GM12878 (cell line): ENCODE results near the gene MAN1B1. TPM values are rescaled to one million over a fixed set of nuclear protein-coding genes. Genes with fewer than 3 reads are reported as not detected.

Experiments used
- ASH2L ChIP-seq: fragments of 300-600, 200-600 bp; sonication (generic); IDR thresholded peaks from 2 replicates; pipeline ENCODE4 v1.6.1; 2017; ENCODE audit warnings: low read depth, mild to moderate bottlenecking, borderline replicate concordance
- BHLHE40 ChIP-seq, 2 experiments: fragments of 450-650 bp in 1 of 2; IDR thresholded peaks; 2 replicates each; pipeline ENCODE4 v1.6.1; 2011 to 2017; ENCODE audit warnings: low read depth in 2 of 2, borderline replicate concordance in 1 of 2, improper control_type of control experiment in 1 of 2, low read length in 1 of 2, mild to moderate bottlenecking in 1 of 2
- CBX3 ChIP-seq: fragments of 200-600 bp; sonication (generic); IDR thresholded peaks from 2 replicates; pipeline ENCODE4 v1.6.1; 2016; ENCODE audit warnings: low read depth, borderline replicate concordance
- E2F8 ChIP-seq: fragments of 450-650 bp; IDR thresholded peaks from 2 replicates; pipeline ENCODE4 v1.6.1; 2018; ENCODE audit warnings: mild to moderate bottlenecking, low read depth, moderate library complexity; ENCODE audit not compliant: partially characterized antibody
- GATAD2B ChIP-seq: fragments of 450-650 bp; conservative IDR thresholded peaks from 2 replicates; pipeline ENCODE4 v1.6.1; 2017; ENCODE audit warnings: low read depth, mild to moderate bottlenecking, moderate library complexity
- HDAC6 ChIP-seq: fragments of 200-600 bp; sonication (generic); IDR thresholded peaks from one replicate; pipeline ENCODE4 v1.8.0; 2017; ENCODE audit warnings: antibody characterized with exemption; ENCODE audit not compliant: unreplicated experiment
- IRF4 ChIP-seq: IDR thresholded peaks from 2 replicates; pipeline ENCODE4 v1.6.1; 2011; ENCODE audit warnings: low read depth, low read length
- KAT2A ChIP-seq: conservative IDR thresholded peaks from 2 replicates; pipeline ENCODE4 v1.6.1; 2011; ENCODE audit warnings: low read depth, low read length; ENCODE audit not compliant: control insufficient read depth
- LARP7 ChIP-seq: fragments of 450-650 bp; IDR thresholded peaks from 2 replicates; pipeline ENCODE4 v1.6.1; 2017; ENCODE audit warnings: mild to moderate bottlenecking
- RAD21 ChIP-seq: IDR thresholded peaks from 2 replicates; pipeline ENCODE4 v1.6.1; 2011; ENCODE audit warnings: mild to moderate bottlenecking, low read depth, low read length, moderate library complexity; ENCODE audit not compliant: insufficient read depth
- RFX5 ChIP-seq: IDR thresholded peaks from 2 replicates; pipeline ENCODE4 v1.6.1; 2011; ENCODE audit warnings: low read depth, low read length, improper control_type of control experiment
- SMC3 ChIP-seq: IDR thresholded peaks from 2 replicates; pipeline ENCODE4 v1.6.1; 2011; ENCODE audit warnings: low read length, improper control_type of control experiment, borderline replicate concordance
- SREBF2 ChIP-seq: IDR thresholded peaks from 2 replicates; pipeline ENCODE4 v1.6.1; 2012; ENCODE audit warnings: mild to moderate bottlenecking, low read length
- polyA plus RNA-seq, 11 experiments: library from polyadenylated mRNA; depleted of rRNA in 4 of 11; unstranded in 6 of 11; stranded (reverse) in 5 of 11; fragments of >200 nt; fragmentation: Nextera tagmentation in 4 of 11; fragmentation: Illumina TruSeq in 1 of 11; extraction: Ambion mirVana in 4 of 11; extraction: Trizol in 1 of 11; gene quantifications; 1 replicate in 1 of 11; 2 replicates in 10 of 11; pipeline versions ENCODE4 v1.2.1 to v1.2.3, GENCODE V29; 2011 to 2016; ENCODE audit warnings: inconsistent platforms in 2 of 11, missing spikeins in 2 of 11, low read depth in 1 of 11
- total RNA-seq, 4 experiments: library from RNA; depleted of rRNA in 3 of 4; stranded (reverse); fragments of >200 nt in 3 of 4; fragmentation: Illumina TruSeq in 1 of 4; extraction: Trizol in 1 of 4; gene quantifications; 2 replicates each; pipeline versions ENCODE4 v1.2.1 to v1.2.3, GENCODE V29; 2013 to 2021

Gene MAN1B1
- total and polyA plus RNA-seq, 10 of the 15 experiments (the other 5 are each of a cell fraction or from before 2014, with no cell fraction given): 0.71 to 34.1 (median 22.7) TPM

DNA sequence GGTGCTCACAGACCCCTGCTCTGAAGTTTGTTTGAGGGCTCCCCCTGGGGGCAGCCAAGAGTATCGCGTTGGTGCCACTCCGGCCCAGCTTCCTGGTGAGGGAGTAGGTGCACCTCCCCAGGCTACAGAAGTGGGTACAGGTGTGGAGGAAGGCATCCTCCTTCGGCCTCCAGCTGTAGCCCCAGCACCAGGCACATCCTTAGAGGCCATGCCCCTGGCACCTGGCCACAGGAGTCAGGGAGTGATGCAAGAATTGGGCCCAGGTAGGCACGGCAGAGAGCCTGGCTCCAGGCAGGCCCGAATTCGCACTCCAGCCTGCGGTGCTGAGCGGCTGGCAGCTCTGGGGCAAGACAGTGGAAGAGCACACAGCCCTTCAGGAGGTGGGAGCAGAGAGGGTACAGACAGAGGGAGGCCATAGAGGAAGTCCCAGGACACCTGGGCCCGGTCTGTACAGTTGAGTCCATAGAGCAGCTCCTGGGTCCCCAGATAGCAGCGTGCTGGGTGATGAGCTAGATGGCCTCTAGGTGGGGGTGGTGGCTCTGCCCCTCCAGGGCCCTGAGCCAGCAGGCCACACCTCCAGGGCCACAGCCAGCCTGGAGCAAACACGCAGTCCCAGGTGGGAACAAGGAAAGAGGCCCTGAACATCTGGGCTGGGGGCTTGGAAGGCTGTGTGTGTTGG lies 18.8 kb upstream of the MAN1B1 start (continued):
- TF ChIP-seq IRF4 (0 out of 2 replicates have a peak, but pooled peaks have one; percentile 25), SMC3 (peak; percentile 58; the same call in 1 of the 2 replicates), RAD21 (peak; percentile 62), KAT2A (no peak), SREBF2 (no peak), CBX3 (no peak), RFX5 (no peak), LARP7 (peak; percentile 47; the same call in 1 of the 2 replicates), GATAD2B (peak; percentile 52), E2F8 (no peak), ASH2L (no peak), BHLHE40 (IDR thresholded peaks at IDR 0.05; ENCODE audit: borderline replicate concordance in 1 of 2, low read depth in 2 of 2, low read length in 1 of 2) (peak in 1 of 2 experiments; percentile 18; a peak in 1 of 4 replicates), HDAC6 (no peak)
- TF ChIP-seq, all 136 proteins: peak for 13
